Smooth muscle cell (in vitro differentiated cells): ENCODE measurements around the gene MORN1. TPM values are rescaled to one million over a fixed set of nuclear protein-coding genes. Genes with fewer than 3 reads are reported as not detected.

Experiments used
- DNase-seq: peaks from one replicate; lab custom pipeline; 2025; ENCODE audit not compliant: unreplicated experiment; lab: John Stamatoyannopoulos, UW
- H2AFZ ChIP-seq: fragments of 200-600 bp; sonication (generic); 2 replicates; pipeline ENCODE4 v1.6.0; 2016; ENCODE audit warnings: antibody characterized with exemption, low read depth, mild to moderate bottlenecking
- H3F3A ChIP-seq: fragments of 200-600 bp; sonication (generic); 2 replicates; pipeline ENCODE4 v1.6.0; 2017; ENCODE audit warnings: antibody characterized with exemption, low read depth
- H3K27ac ChIP-seq: fragments of 200-600 bp; sonication (generic); 2 replicates; pipeline ENCODE4 v1.5.1; 2016; ENCODE audit warnings: low read depth, mild to moderate bottlenecking
- H3K27me3 ChIP-seq: fragments of 200-600 bp; sonication (generic); 2 replicates; pipeline ENCODE4 v1.6.1; 2016; ENCODE audit warnings: low read depth, mild to moderate bottlenecking
- H3K36me3 ChIP-seq: fragments of 200-600 bp; sonication (generic); 2 replicates; pipeline ENCODE4 v1.5.1; 2016; ENCODE audit warnings: low read depth
- H3K4me1 ChIP-seq: fragments of 200-600 bp; sonication (generic); 2 replicates; pipeline ENCODE4 v1.5.1; 2016; ENCODE audit warnings: low read depth
- H3K4me2 ChIP-seq: fragments of 200-600 bp; sonication (generic); 2 replicates; pipeline ENCODE4 v1.6.0; 2016; ENCODE audit warnings: mild to moderate bottlenecking
- H3K4me3 ChIP-seq: fragments of 200-600 bp; sonication (generic); 2 replicates; pipeline ENCODE4 v1.5.1; 2016; ENCODE audit warnings: mild to moderate bottlenecking
- H3K79me2 ChIP-seq: fragments of 200-600 bp; sonication (generic); 2 replicates; pipeline ENCODE4 v1.6.0; 2016; ENCODE audit warnings: low read depth, mild to moderate bottlenecking
- H3K9ac ChIP-seq: fragments of 200-600 bp; sonication (generic); 2 replicates; pipeline ENCODE4 v1.6.0; 2016; ENCODE audit warnings: low read depth
- H3K9me3 ChIP-seq: fragments of 200-600 bp; sonication (generic); replicated peaks from 2 replicates; pipeline ENCODE4 v1.5.1; 2016; ENCODE audit warnings: low read depth
- H4K20me1 ChIP-seq: fragments of 200-600 bp; sonication (generic); 2 replicates; pipeline ENCODE4 v1.6.0; 2016; ENCODE audit warnings: low read depth
- CTCF ChIP-seq: fragments of 200-600 bp; sonication (generic); IDR thresholded peaks from 2 replicates; pipeline ENCODE4 v1.5.1; 2017; ENCODE audit warnings: borderline replicate concordance, mild to moderate bottlenecking, antibody characterized with exemption; ENCODE audit not compliant: insufficient read depth, poor library complexity, severe bottlenecking
- WGBS: methylation state at CpG from one replicate; pipeline ENCODE4 v1.1.7; 2016; ENCODE audit warnings: low lambda C conversion rate; 5-methylcytosine and 5-hydroxymethylcytosine counted together
- polyA plus RNA-seq: library from polyadenylated mRNA; unstranded; fragments of >200 nt; fragmentation: Nextera tagmentation; extraction: Ambion mirVana; gene quantifications from 2 replicates; pipeline ENCODE4 v1.2.1, GENCODE V29; 2016
- total RNA-seq: library from RNA; depleted of rRNA; stranded (reverse); fragments of >200 nt; gene quantifications from 2 replicates; pipeline ENCODE4 v1.2.3, GENCODE V29; 2014

The MORN1 gene
- total and polyA plus RNA-seq, 2 experiments from 2014 or later, result 4.9 to 6.2 TPM

- no peak overlapping the region for H2AFZ ChIP-seq
- no peak for DNase-seq
- no peak overlapping the region for H3K4me3 ChIP-seq
- H3K27ac ChIP-seq, result no peak overlapping the region
- no peaks in the 10 kb centered on the region for H3K36me3 ChIP-seq
- no peaks in the 10 kb centered on the region for H3K27me3 ChIP-seq
- H3F3A ChIP-seq, result no peaks in the 10 kb centered on the region
- 94% methylated on average over 43 of the region's 45 CpGs for WGBS
- H3K9me3 ChIP-seq, result no peaks in the 10 kb centered on the region
- H4K20me1 ChIP-seq, result no peaks in the 10 kb centered on the region
- H3K79me2 ChIP-seq, result no peaks in the 10 kb centered on the region
- no peaks in the 10 kb centered on the region for H3K4me1 ChIP-seq
- H3K9ac ChIP-seq, result no peak overlapping the region
- TF ChIP-seq CTCF, result no peak
- no peak overlapping the region for H3K4me2 ChIP-seq
Observed at GRCh38 chr1:2339206-2340085, 51.9 kb downstream of the MORN1 start.

- Histone ChIP-seq H3K4me2 (no peak overlapping the region), H2AFZ (no peak overlapping the region), H3F3A (no peaks in the 10 kb centered on the region), H3K27ac (no peak overlapping the region), H3K9me3 (no peaks in the 10 kb centered on the region), H3K36me3 (no peaks in the 10 kb centered on the region), H3K79me2 (no peaks in the 10 kb centered on the region), H3K4me1 (no peaks in the 10 kb centered on the region), H3K27me3 (no peaks in the 10 kb centered on the region), H3K9ac (no peak overlapping the region), H4K20me1 (no peaks in the 10 kb centered on the region), H3K4me3 (no peak overlapping the region)
- DNase-seq, result no peak
- 93% methylated on average over 10 of the region's 10 CpGs for WGBS
- no peak for TF ChIP-seq CTCF
Observed at GRCh38 chr1:2337501-2337900, 53.9 kb downstream of the MORN1 start.

- TF ChIP-seq CTCF, result no peak
- Histone ChIP-seq H3K27ac (no peak overlapping the region), H3K79me2 (no peaks in the 10 kb centered on the region), H3F3A (no peaks in the 10 kb centered on the region), H3K9ac (no peak overlapping the region), H2AFZ (no peak overlapping the region), H3K4me2 (no peak overlapping the region), H3K9me3 (no peaks in the 10 kb centered on the region), H3K4me3 (no peak overlapping the region), H3K27me3 (no peaks in the 10 kb centered on the region), H4K20me1 (no peaks in the 10 kb centered on the region), H3K36me3 (no peaks in the 10 kb centered on the region), H3K4me1 (no peaks in the 10 kb centered on the region)
- DNase-seq, result no peak
- 94% methylated on average over 23 of the region's 23 CpGs for WGBS
Observed at GRCh38 chr1:2337081-2337480, 54.3 kb downstream of the MORN1 start.

GRCh38 chr1:2336499-2336898, 54.9 kb downstream of the MORN1 start:
- Histone ChIP-seq H3K27ac (no peak overlapping the region), H3K4me3 (no peak overlapping the region), H3K36me3 (no peaks in the 10 kb centered on the region), H3K79me2 (no peaks in the 10 kb centered on the region), H3K4me2 (no peak overlapping the region), H4K20me1 (no peaks in the 10 kb centered on the region), H3K4me1 (no peaks in the 10 kb centered on the region), H3K9ac (no peak overlapping the region), H2AFZ (no peak overlapping the region), H3F3A (no peaks in the 10 kb centered on the region), H3K27me3 (no peaks in the 10 kb centered on the region), H3K9me3 (no peaks in the 10 kb centered on the region)
- no peak for DNase-seq
- 90% methylated on average over 11 of the region's 11 CpGs for WGBS
- TF ChIP-seq CTCF, result no peak
